Erythroblast (primary cell): ENCODE results near the gene TMEM214.

ENCODE experiments used
- GATA1 ChIP-seq: IDR thresholded peaks from 2 replicates; pipeline ENCODE4 v1.6.1; 2011; ENCODE audit warnings: low read depth, mild to moderate bottlenecking, control low read depth, low read length, moderate library complexity
- POLR2A ChIP-seq: IDR thresholded peaks from 2 replicates; pipeline ENCODE4 v1.6.1; 2011; ENCODE audit warnings: mild to moderate bottlenecking, low read length

GRCh38 chr2:27053776-27054175 lies 21.0 kb downstream of the TMEM214 start:
- TF ChIP-seq POLR2A (no peak), GATA1 (no peak)
